ENCODE measurements around the gene RIC1. TPM values are rescaled to one million over a fixed set of nuclear protein-coding genes. Genes with fewer than 3 reads are reported as not detected.

RIC1 gene
- total and polyA plus RNA-seq, 9 of the 15 experiments (the other 6 are each of a cell fraction or from before 2014, with no cell fraction given): 3.2 to 25.8 (median 15.0) TPM

DNA sequence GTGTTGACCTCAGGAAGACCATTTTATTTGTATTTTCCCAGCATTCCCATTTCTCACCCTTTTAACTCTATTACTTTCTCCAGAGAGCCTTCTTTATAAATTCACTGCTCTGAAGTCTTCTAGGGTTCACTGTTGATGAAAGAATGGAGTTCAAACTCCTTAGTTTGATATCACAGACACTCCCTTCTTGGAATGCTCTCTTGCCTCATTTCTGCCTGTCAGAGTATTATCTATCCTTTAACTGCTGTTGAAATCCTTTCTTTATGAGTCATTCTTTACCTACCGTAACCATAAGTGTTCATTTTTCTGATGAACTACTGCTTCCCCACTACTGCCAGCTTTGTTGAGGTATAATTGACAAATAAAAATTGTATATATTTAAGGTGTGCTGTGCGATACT is 4.3 kb downstream of the RIC1 start (continued):
- TF ChIP-seq ARID4B (CRISPR knock-in tag; IDR thresholded peaks at IDR 0.05): no peak
- no peak for TF ChIP-seq DDX20 (tag; IDR thresholded peaks at IDR 0.05; ENCODE audit: low read depth)
- no peak for TF ChIP-seq RUNX1 (IDR thresholded peaks at IDR 0.05; ENCODE audit: low read depth)
- TF ChIP-seq TSC22D4 (tag; IDR thresholded peaks at IDR 0.05): no peak
- TF ChIP-seq ESRRB (CRISPR knock-in tag; IDR thresholded peaks at IDR 0.05; ENCODE audit: borderline replicate concordance): no peak
- no peak for TF ChIP-seq CAMTA2 (CRISPR knock-in tag; conservative IDR thresholded peaks at IDR 0.05)
- TF ChIP-seq RAD21 (CRISPR knock-in tag; conservative IDR thresholded peaks at IDR 0.05 in 1 of 2, IDR thresholded peaks at IDR 0.05 in 1 of 2): no peak
- TF ChIP-seq NCOA6 (IDR thresholded peaks at IDR 0.05): no peak
- TF ChIP-seq ZNF444 (CRISPR knock-in tag; IDR thresholded peaks at IDR 0.05): no peak
- TF ChIP-seq RAD51 (IDR thresholded peaks at IDR 0.05; ENCODE audit: borderline replicate concordance, low read depth): no peak
- TF ChIP-seq ZNF668 (CRISPR knock-in tag; IDR thresholded peaks at IDR 0.05): no peak
- TF ChIP-seq KLF13 (tag; IDR thresholded peaks at IDR 0.05; ENCODE audit: borderline replicate concordance, low read depth): no peak
- no peak for TF ChIP-seq TBL1XR1 (IDR thresholded peaks at IDR 0.05; ENCODE audit: low read length in 2 of 2)
- no peak for TF ChIP-seq ZBTB1 (CRISPR knock-in tag; IDR thresholded peaks at IDR 0.05; ENCODE audit: borderline replicate concordance, low read depth)
- TF ChIP-seq, protein P1, sequence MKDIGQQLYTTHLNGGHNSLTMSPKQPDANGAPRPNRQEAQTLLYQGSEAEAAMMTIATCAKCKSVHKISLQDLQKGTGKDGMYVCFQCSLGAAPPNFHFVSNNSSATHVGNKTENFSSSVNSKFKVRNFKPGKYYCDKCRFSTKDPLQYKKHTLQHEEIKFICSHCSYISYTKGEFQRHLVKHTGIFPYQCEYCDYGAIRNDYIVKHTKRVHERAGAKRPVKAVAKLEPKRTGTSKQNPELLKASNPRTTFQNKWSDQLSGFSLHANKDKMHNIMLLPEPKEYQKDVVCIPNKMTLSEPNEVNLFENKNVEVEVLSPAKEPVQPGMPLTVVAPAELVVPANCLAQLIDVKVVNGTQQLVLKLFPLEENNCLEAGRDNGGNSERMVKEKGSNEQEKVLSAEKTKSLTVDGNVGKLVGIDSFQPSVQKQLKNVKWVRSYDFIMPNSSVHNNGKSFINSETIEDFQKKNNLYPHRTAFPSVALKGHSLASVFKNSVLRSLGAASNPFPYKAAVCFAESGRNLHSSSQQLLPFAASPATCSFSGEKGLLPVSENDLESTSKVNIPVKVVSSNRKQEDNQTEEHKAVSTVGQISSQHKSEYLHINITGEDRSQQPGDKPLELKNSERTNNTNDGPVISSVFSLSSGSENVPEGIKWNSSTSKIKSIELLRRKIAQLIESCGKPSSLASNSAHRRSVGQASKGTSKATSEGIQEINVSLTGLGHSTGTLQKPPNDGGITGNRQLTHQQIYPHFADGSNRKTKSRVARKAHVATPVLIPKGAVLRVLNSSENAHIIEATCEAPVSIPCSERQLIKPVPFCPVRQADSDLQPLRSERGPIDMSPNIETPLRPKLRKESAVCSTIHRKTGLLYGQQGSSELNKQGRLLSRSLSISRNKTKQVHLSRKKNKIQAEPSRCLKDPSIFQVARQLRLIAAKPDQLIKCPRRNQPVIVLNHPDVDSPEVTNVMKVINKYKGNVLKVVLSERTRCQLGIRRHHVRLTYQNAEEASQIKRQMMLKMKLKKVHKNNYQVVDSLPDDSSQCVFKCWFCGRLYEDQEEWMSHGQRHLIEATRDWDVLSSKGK (CRISPR knock-in tag; IDR thresholded peaks at IDR 0.05): no peak
- TF ChIP-seq TAF7 (tag; IDR thresholded peaks at IDR 0.05): no peak
- no peak for TF ChIP-seq HDGF (IDR thresholded peaks at IDR 0.05)
- no peak for TF ChIP-seq BCLAF1 (IDR thresholded peaks at IDR 0.05; ENCODE audit: borderline replicate concordance in 1 of 2, control insufficient read depth in 1 of 2, low read depth in 2 of 2, low read length in 1 of 2)
